ENCODE results near the gene RSPO1.

GRCh38 chr1:37614105-37614504 is 20.6 kb downstream of the RSPO1 start:
- TF ChIP-seq EZH2 (IDR thresholded peaks at IDR 0.05; ENCODE audit: low read length, unreplicated experiment) (no peak), CTCF (conservative IDR thresholded peaks at IDR 0.05; ENCODE audit: low read depth, low read length) (no peak), EZH2phosphoT487 (IDR thresholded peaks at IDR 0.05; ENCODE audit: borderline replicate concordance, low read length) (no peak)

Measured in PC-3 (cell line).